ENCODE data around the gene EVPLL.
"Not testable (repeated sequence)": the region's sequence is repeated elsewhere in the genome, so short reads cannot be mapped to it uniquely, and the experiment has no call there.

EVPLL gene

DNA sequence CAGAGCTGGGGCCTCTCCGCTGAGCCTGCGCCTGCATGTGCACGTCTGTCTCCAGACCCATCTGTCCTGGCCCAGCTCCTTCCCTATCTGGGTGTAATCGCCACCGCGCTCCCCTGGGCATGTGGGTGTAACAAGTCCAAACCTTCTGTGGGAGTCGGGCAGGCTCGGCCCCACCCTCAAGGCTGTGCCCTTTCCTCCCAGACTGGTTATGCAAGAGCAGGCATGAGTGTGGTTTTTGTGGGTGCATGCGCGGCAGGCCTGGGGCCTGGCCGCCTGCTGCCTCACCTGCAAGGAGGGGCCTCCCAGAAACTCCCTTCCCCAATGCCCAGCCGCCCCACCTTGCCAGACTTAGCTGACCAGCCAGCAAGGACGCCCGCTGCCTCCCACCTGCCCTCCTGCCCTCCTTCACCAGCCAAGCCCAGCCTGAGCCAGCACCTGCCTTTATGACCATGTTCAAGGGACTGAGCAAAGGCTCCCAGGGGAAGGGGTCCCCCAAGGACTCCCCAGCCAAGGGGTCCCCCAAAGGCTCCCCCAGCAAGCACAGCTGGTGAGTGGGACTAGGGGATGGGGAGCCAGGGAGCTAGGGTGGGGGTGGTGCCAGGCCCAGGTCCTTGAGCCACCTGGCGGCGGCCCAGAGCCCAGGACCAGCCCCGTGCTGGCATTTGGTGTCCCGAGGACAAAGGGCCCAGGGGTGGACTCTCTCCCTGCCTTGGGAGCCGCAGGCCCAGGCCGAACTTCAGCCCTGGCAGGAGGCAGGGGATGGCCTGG is at the start of gene EVPLL:
Gene EVPLL, plus strand, starts transcription at position 342 of the 768 bp plus-strand sequence. CDS start 3,160 bp downstream, outside the sequence.
- no peak within 1 kb of the TSS for H3K9ac ChIP-seq (ENCODE audit: insufficient read length)
- H3K4me3 ChIP-seq = no peak within 1 kb of the TSS
- H3K9me3 ChIP-seq (ENCODE audit: low read depth, low read length) = no peaks in the 10 kb centered on the region
- TF ChIP-seq POLR2AphosphoS5 (IDR thresholded peaks at IDR 0.05; ENCODE audit: borderline replicate concordance, low read depth, low read length) (no peak), EZH2 (IDR thresholded peaks at IDR 0.05) (no peak), FOXP2 (optimal IDR thresholded peaks at IDR 0.05; ENCODE audit: control extremely low read depth, extremely low read length, insufficient read depth) (no peak)
- H3K27ac ChIP-seq = no peak within 1 kb of the TSS
- no peaks in the 10 kb centered on the region for H3K36me3 ChIP-seq (ENCODE audit: insufficient read depth, low read length)
- DNase-seq (ENCODE audit: low read depth, low spot score) = no peak

DNA sequence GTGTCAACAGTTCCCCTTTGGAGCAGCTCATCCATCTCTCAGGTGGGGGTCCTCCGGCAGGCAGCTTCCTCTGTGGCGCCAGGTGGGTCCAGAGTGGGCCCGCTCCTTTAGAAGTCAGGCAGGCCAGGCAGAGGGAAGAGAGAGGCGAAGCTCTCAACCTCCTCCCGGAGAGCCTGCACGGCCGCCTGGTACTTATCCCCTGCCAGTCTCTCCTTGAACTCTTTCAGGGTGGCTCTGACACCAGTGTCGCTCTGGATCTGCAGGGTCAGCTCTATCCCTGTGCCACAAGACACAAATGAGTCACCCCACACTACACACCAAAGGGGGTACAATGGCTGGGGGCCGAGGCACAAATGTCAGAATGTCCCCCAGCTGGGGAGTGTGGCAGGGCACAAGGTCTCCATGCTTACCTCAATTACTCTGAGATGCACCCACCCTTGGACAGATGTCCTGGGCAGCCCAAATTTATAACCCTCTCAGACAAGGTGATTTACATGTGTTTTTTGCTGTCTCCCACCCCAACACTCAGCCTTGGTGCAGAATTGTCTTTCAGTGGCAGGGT is 48.9 kb upstream of the EVPLL start:
- H3K9me3 ChIP-seq (ENCODE audit: low read depth, low read length) = no peaks in the 10 kb centered on the region
- H3K4me3 ChIP-seq = no peak overlapping the region
- H3K9ac ChIP-seq (ENCODE audit: insufficient read length) = no peak overlapping the region
- H3K36me3 ChIP-seq (ENCODE audit: insufficient read depth, low read length) = peaks cover 6% of the 10 kb centered on the region; the same call in 1 of the 2 replicates
- no peak for DNase-seq (ENCODE audit: low read depth, low spot score)
- no peak overlapping the region for H3K27ac ChIP-seq
- TF ChIP-seq POLR2AphosphoS5 (IDR thresholded peaks at IDR 0.05; ENCODE audit: borderline replicate concordance, low read depth, low read length) (no peak), FOXP2 (optimal IDR thresholded peaks at IDR 0.05; ENCODE audit: control extremely low read depth, extremely low read length, insufficient read depth) (no peak), EZH2 (IDR thresholded peaks at IDR 0.05) (no peak)

DNA sequence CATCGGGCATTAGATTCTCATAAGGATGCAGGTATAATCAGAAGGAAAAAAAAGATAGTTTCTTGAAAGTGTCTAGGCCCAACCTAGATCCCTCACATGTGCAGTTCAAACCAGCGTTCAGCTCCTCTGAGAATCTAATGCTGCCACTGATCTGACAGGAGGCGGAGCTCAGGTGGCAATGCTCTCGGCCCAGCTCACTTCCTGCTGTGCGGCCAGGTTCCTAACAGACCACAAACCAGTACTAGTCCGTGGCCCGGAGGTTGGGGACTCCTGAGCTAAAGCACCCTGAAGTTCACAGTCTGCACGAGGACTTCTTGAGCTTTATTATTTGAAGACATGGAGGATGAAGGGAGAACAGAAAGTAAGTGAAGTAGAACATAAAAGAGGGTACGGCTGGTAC is 45.7 kb upstream of the EVPLL start:
- TF ChIP-seq POLR2AphosphoS5 (IDR thresholded peaks at IDR 0.05; ENCODE audit: borderline replicate concordance, low read depth, low read length) (no peak), FOXP2 (optimal IDR thresholded peaks at IDR 0.05; ENCODE audit: control extremely low read depth, extremely low read length, insufficient read depth) (no peak), EZH2 (IDR thresholded peaks at IDR 0.05) (no peak)
- no peak overlapping the region for H3K9ac ChIP-seq (ENCODE audit: insufficient read length)
- no peak overlapping the region for H3K27ac ChIP-seq
- H3K36me3 ChIP-seq (ENCODE audit: insufficient read depth, low read length) = peaks cover 2% of the 10 kb centered on the region; the same call in 1 of the 2 replicates
- no peak overlapping the region for H3K4me3 ChIP-seq
- H3K9me3 ChIP-seq (ENCODE audit: low read depth, low read length) = no peaks in the 10 kb centered on the region
- no peak for DNase-seq (ENCODE audit: low read depth, low spot score)

DNA sequence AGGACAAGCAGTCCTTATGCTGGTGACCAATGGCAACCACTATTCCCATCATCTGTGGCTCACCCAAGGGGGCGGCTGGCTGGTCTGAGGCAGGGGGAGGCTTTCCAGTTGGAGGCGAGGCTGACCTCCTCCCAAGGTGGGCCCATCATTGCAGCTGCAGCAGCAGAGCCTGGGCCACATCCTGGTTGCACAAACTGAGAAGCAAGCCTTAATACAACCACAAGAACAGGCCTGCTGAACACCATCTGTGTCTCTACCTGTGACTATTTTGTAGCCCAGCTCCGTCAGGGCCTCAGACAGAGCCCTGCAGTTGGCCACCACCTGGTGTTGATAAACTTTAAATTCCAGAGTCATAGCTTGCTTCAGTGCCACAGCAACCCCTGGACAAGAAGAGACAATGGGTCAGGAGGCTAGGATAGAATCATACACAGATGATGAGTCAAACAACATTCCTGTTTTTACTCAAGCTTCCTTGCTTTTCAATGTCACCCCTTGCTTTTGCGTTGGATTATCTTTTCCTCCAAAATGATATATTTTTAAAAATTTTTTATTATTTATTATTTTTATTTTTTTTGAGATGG is 44.6 kb upstream of the EVPLL start:
- Histone ChIP-seq H3K9ac (ENCODE audit: insufficient read length) (no peak overlapping the region), H3K36me3 (ENCODE audit: insufficient read depth, low read length) (peaks cover 2% of the 10 kb centered on the region; the same call in 1 of the 2 replicates), H3K4me3 (no peak overlapping the region), H3K9me3 (ENCODE audit: low read depth, low read length) (no peaks in the 10 kb centered on the region), H3K27ac (no peak overlapping the region)
- TF ChIP-seq EZH2 (IDR thresholded peaks at IDR 0.05) = no peak
- TF ChIP-seq FOXP2 (optimal IDR thresholded peaks at IDR 0.05; ENCODE audit: control extremely low read depth, extremely low read length, insufficient read depth) = no peak
- no peak for DNase-seq (ENCODE audit: low read depth, low spot score)

DNA sequence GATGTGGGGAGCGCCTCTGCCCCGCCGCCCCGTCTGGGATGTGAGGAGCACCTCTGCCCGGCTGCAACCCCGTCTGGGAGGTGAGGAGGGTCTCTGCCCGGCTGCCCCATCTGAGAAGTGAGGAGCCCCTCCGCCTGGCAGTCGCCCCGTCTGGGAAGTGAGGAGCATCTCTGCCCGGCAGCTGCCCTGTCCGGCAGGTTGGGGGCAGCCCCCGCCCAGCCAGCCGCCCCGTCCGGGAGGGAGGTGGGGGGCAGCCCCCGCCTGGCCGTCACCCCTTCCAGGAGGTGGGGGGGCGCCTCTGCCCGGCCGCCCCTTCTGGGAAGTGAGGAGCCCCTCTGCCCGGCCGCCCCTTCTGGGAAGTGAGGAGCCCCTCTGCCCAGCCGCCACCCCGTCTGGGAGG is 39.4 kb upstream of the EVPLL start:
- peaks cover 14% of the 10 kb centered on the region; the same call in 1 of the 2 replicates for H3K36me3 ChIP-seq (ENCODE audit: insufficient read depth, low read length)
- not testable (repeated sequence) for H3K4me3 ChIP-seq; H3K9me3 ChIP-seq (ENCODE audit: low read depth, low read length); H3K27ac ChIP-seq; DNase-seq (ENCODE audit: low read depth, low spot score); H3K9ac ChIP-seq (ENCODE audit: insufficient read length)

DNA sequence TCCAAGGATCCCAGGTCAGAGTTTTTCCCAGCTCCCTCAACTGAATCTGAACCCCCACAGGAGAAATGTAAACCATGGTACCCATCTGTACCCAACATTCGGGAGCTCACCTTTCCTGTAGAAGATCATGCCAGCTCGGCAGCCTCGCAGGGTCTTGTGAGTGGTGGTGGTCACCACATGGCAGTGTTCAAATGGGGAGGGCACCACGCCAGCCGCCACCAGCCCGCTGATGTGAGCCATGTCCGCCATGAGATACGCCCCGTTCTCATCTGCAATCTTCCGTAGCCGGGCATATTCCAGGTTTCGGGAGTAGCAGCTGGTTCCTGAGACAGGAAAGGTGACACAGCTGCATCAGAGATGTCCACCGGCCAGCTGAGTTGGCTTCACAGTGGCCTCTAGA is 37.6 kb upstream of the EVPLL start:
- Histone ChIP-seq H3K4me3 (no peak overlapping the region), H3K36me3 (ENCODE audit: insufficient read depth, low read length) (peaks cover 14% of the 10 kb centered on the region; the same call in 1 of the 2 replicates), H3K27ac (no peak overlapping the region), H3K9me3 (ENCODE audit: low read depth, low read length) (no peaks in the 10 kb centered on the region), H3K9ac (ENCODE audit: insufficient read length) (no peak overlapping the region)
- TF ChIP-seq FOXP2 (optimal IDR thresholded peaks at IDR 0.05; ENCODE audit: control extremely low read depth, extremely low read length, insufficient read depth) = no peak
- TF ChIP-seq EZH2 (IDR thresholded peaks at IDR 0.05) = no peak
- DNase-seq (ENCODE audit: low read depth, low spot score) = no peak

DNA sequence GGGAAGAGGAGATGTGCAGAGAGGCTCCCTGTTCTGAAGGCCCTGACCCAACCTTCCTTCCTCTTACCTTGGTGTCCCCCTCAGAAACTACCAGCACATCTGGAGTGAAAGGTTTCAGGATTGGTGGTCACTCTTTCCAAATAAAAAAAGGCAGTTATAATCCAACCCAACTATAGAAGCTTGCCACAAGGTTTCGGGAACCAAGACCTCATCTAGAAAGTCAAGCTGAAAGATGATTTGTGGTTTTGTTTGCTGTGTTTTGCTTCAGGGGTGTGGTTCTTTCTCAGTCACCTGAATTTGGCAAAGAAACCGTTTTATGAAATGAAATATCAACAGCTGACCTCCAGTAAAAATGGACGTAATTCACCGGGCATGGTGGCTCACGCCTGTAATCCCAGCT is 33.6 kb upstream of the EVPLL start:
- DNase-seq (ENCODE audit: low read depth, low spot score) = no peak
- Histone ChIP-seq H3K27ac (no peak overlapping the region), H3K36me3 (ENCODE audit: insufficient read depth, low read length) (peaks cover 32% of the 10 kb centered on the region; the same call in 1 of the 2 replicates), H3K4me3 (no peak overlapping the region), H3K9ac (ENCODE audit: insufficient read length) (no peak overlapping the region), H3K9me3 (ENCODE audit: low read depth, low read length) (no peaks in the 10 kb centered on the region)
- TF ChIP-seq POLR2AphosphoS5 (IDR thresholded peaks at IDR 0.05; ENCODE audit: borderline replicate concordance, low read depth, low read length) (no peak), EZH2 (IDR thresholded peaks at IDR 0.05) (no peak), FOXP2 (optimal IDR thresholded peaks at IDR 0.05; ENCODE audit: control extremely low read depth, extremely low read length, insufficient read depth) (no peak)

DNA sequence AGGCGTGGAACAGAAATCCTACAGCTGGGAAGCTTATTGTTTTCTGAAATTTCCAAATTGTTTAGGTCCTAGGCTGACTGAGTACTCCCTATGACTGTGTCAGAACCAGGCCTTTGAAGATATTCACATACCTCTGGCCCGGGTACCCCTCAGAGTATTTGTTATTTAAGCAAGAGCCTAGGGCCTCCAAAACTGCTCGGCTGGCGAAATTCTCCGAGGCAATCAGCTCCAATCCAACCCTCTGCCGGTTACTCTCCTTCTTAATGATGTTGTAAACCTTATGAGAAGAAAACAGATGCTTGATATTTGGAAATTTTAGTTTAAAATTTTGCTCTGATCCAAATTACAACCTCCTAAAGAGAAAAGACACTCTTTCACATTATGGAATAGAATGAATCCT is 24.0 kb upstream of the EVPLL start:
- H3K27ac ChIP-seq = no peak overlapping the region
- no peak overlapping the region for H3K4me3 ChIP-seq
- H3K9me3 ChIP-seq (ENCODE audit: low read depth, low read length) = no peaks in the 10 kb centered on the region
- DNase-seq (ENCODE audit: low read depth, low spot score) = no peak
- peaks cover 13% of the 10 kb centered on the region for H3K36me3 ChIP-seq (ENCODE audit: insufficient read depth, low read length)
- H3K9ac ChIP-seq (ENCODE audit: insufficient read length) = no peak overlapping the region
- TF ChIP-seq EZH2 (IDR thresholded peaks at IDR 0.05) = no peak
- no peak for TF ChIP-seq POLR2AphosphoS5 (IDR thresholded peaks at IDR 0.05; ENCODE audit: borderline replicate concordance, low read depth, low read length)
- no peak for TF ChIP-seq FOXP2 (optimal IDR thresholded peaks at IDR 0.05; ENCODE audit: control extremely low read depth, extremely low read length, insufficient read depth)
